Measurements from ENCODE around the gene TMEM140.

DNA sequence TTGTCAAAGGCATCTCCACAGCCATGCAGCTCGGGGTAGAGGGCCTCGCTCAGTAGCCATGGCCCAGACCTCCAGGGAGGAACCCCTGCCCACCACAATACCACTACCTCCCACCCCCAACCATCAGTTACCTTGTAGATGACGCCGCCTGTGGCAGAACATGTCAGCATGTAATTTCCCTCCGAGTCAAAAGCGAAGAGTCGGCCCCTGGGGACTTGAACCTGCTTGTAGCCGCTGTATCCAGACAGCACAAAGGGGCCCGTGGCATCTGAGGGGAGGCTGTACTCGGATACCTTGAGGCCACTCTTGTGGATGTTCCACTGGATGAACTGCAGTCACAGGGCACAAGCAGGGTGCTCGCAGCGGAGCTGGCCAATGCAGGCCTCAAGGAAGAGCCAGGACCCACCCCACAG, 39.0 kb downstream of the TMEM140 start:
- TF ChIP-seq CTCF (IDR thresholded peaks at IDR 0.05), result no peak
- TF ChIP-seq POLR2AphosphoS5 (IDR thresholded peaks at IDR 0.05), result no peak
- no peak for TF ChIP-seq EP300 (IDR thresholded peaks at IDR 0.05)
- TF ChIP-seq POLR2A (IDR thresholded peaks at IDR 0.05), result no peak

All from suprapubic skin (tissue), 4 donors.